IMR-90 (cell line): ENCODE results near the gene CNTN4. TPM values are rescaled to one million over a fixed set of nuclear protein-coding genes. Genes with fewer than 3 reads are reported as not detected.

Source experiments
- ATAC-seq: fragments of 200-7000 bp; cut with Tn5 transposase; 2 replicates; pipeline ENCODE4 v1.9.1; 2020; ENCODE audit warnings: low read depth, mild to moderate bottlenecking, moderate library complexity
- BruUV-seq: library from RNA; stranded (reverse); fragments of 400-500 nt; replicated peaks from 2 replicates; lab custom pipeline; 2021; lab: Mats Ljungman, UMichigan
- CTCF ChIA-PET: fragments of 300-600 bp; formaldehyde crosslinking; extraction: SDS; loops from one replicate; lab custom pipeline; 2021; ENCODE audit warnings: antibody characterized with exemption; lab: Yijun Ruan, JAX
- POLR2A ChIA-PET: fragments of 300-600 bp; sonication (Branson Sonifier 250); formaldehyde crosslinking; loops from one replicate; lab custom pipeline; 2022; ENCODE audit warnings: antibody characterized with exemption; ENCODE audit not compliant: unreplicated experiment; lab: Charles Lee
- DNase-seq: peaks from one replicate; pipeline ENCODE4 v3.0.0; 2013
- H2AFZ ChIP-seq: replicated peaks from 2 replicates; pipeline ENCODE3; 2013; ENCODE audit warnings: low read length, mild to moderate bottlenecking; ENCODE audit not compliant: poor library complexity
- H2AK5ac ChIP-seq: 2 replicates; pipeline ENCODE4 v1.6.1; 2013; ENCODE audit warnings: low read depth, low read length, inconsistent platforms
- H2AK9ac ChIP-seq: replicated peaks from 2 replicates; pipeline ENCODE3; 2013; ENCODE audit warnings: mild to moderate bottlenecking, low read depth, low read length, moderate library complexity; ENCODE audit not compliant: poor library complexity
- H2BK120ac ChIP-seq: 2 replicates; pipeline ENCODE4 v1.6.1; 2013; ENCODE audit warnings: low read depth, low read length, inconsistent platforms
- H2BK15ac ChIP-seq: 3 replicates; pipeline ENCODE4 v1.6.1; 2013; ENCODE audit warnings: low read depth, low read length, inconsistent platforms
- H2BK20ac ChIP-seq: 2 replicates; pipeline ENCODE4 v1.6.1; 2013; ENCODE audit warnings: low read depth, mild to moderate bottlenecking, inconsistent platforms, low read length, moderate library complexity
- H2BK5ac ChIP-seq: 2 replicates; pipeline ENCODE4 v1.6.1; 2013; ENCODE audit warnings: mild to moderate bottlenecking, low read depth, low read length, inconsistent platforms; ENCODE audit not compliant: poor library complexity, severe bottlenecking
- H3K14ac ChIP-seq: replicated peaks from 2 replicates; pipeline ENCODE4 v1.6.1; 2013; ENCODE audit warnings: low read depth, low read length, inconsistent platforms
- H3K18ac ChIP-seq: 2 replicates; pipeline ENCODE4 v1.6.1; 2013; ENCODE audit warnings: low read depth, low read length, control low read depth
- H3K23ac ChIP-seq: 2 replicates; pipeline ENCODE4 v1.6.1; 2013; ENCODE audit warnings: low read depth, low read length, inconsistent platforms
- H3K27ac ChIP-seq: 2 replicates; pipeline ENCODE4 v1.5.1; 2013; ENCODE audit warnings: mild to moderate bottlenecking, control low read depth, low read length; ENCODE audit not compliant: insufficient read depth
- H3K27me3 ChIP-seq: 2 replicates; pipeline ENCODE4 v1.6.1; 2013; ENCODE audit warnings: low read length; ENCODE audit not compliant: control insufficient read depth, insufficient read depth
- H3K36me3 ChIP-seq: 2 replicates; pipeline ENCODE4 v1.6.1; 2013; ENCODE audit warnings: low read length, mixed read lengths; ENCODE audit not compliant: control insufficient read depth, insufficient read depth
- H3K4ac ChIP-seq: 2 replicates; pipeline ENCODE4 v1.6.1; 2013; ENCODE audit warnings: low read depth, low read length, inconsistent platforms
- H3K4me1 ChIP-seq: 2 replicates; pipeline ENCODE4 v1.6.1; 2013; ENCODE audit warnings: low read length, mixed read lengths; ENCODE audit not compliant: control insufficient read depth, insufficient read depth
- H3K4me2 ChIP-seq: 2 replicates; pipeline ENCODE4 v1.6.1; 2013; ENCODE audit warnings: low read depth, mild to moderate bottlenecking, control low read depth, low read length, moderate library complexity
- H3K4me3 ChIP-seq: 2 replicates; pipeline ENCODE4 v1.5.1; 2013; ENCODE audit warnings: low read depth, mild to moderate bottlenecking, control low read depth, low read length, moderate library complexity; ENCODE audit not compliant: insufficient read depth
- H3K56ac ChIP-seq: 2 replicates; pipeline ENCODE4 v1.6.1; 2013; ENCODE audit warnings: low read length, inconsistent platforms; ENCODE audit not compliant: insufficient read depth; ENCODE audit errors: extremely low read depth
- H3K79me1 ChIP-seq, 2 experiments: 2 replicates each; pipeline ENCODE4 v1.6.1; 2013; ENCODE audit warnings: low read length in 2 of 2, inconsistent platforms in 1 of 2, low read depth in 1 of 2
- H3K9ac ChIP-seq: 2 replicates; pipeline ENCODE4 v1.6.1; 2013; ENCODE audit warnings: low read depth, low read length, control low read depth
- H3K9me1 ChIP-seq: 2 replicates; pipeline ENCODE4 v1.6.1; 2013; ENCODE audit warnings: low read length, inconsistent platforms; ENCODE audit not compliant: insufficient read depth
- H3K9me3 ChIP-seq: 2 replicates; pipeline ENCODE4 v1.6.1; 2013; ENCODE audit warnings: low read length; ENCODE audit not compliant: control insufficient read depth, insufficient read depth
- H4K20me1 ChIP-seq: 2 replicates; pipeline ENCODE4 v1.6.1; 2013; ENCODE audit warnings: low read length, inconsistent platforms; ENCODE audit not compliant: insufficient read depth
- H4K5ac ChIP-seq: 2 replicates; pipeline ENCODE4 v1.6.1; 2013; ENCODE audit warnings: mild to moderate bottlenecking, low read depth, low read length, control low read depth
- H4K8ac ChIP-seq, 2 experiments: 2 replicates each; pipeline ENCODE4 v1.6.1; 2013; ENCODE audit warnings: low read depth in 2 of 2, low read length in 2 of 2, control low read depth in 1 of 2, inconsistent platforms in 1 of 2
- H4K91ac ChIP-seq: 2 replicates; pipeline ENCODE4 v1.6.1; 2013; ENCODE audit warnings: low read depth, low read length, inconsistent platforms; ENCODE audit not compliant: insufficient read depth
- CHD1 ChIP-seq: IDR thresholded peaks from 2 replicates; pipeline ENCODE4 v1.6.1; 2012; ENCODE audit warnings: low read depth, low read length, improper control_type of control experiment
- CTCF ChIP-seq: conservative IDR thresholded peaks from 2 replicates; pipeline ENCODE4 v1.5.1; 2012; ENCODE audit warnings: mild to moderate bottlenecking, low read depth, low read length, improper control_type of control experiment
- ELK1 ChIP-seq: fragments of 150-350 bp; IDR thresholded peaks from 2 replicates; pipeline ENCODE4 v1.6.1; 2016; ENCODE audit warnings: low read depth, mild to moderate bottlenecking, low read length, moderate library complexity, borderline replicate concordance
- FOS ChIP-seq: fragments of 150-350 bp; IDR thresholded peaks from 2 replicates; pipeline ENCODE4 v1.6.1; 2016; ENCODE audit warnings: low read depth, low read length
- MAFK ChIP-seq: IDR thresholded peaks from 2 replicates; pipeline ENCODE4 v1.6.1; 2012; ENCODE audit warnings: low read depth, low read length, improper control_type of control experiment
- NFE2L2 ChIP-seq: fragments of 150-350 bp; IDR thresholded peaks from 2 replicates; pipeline ENCODE4 v1.6.1; 2016; ENCODE audit warnings: low read depth, mild to moderate bottlenecking, low read length
- RCOR1 ChIP-seq: IDR thresholded peaks from 2 replicates; pipeline ENCODE4 v1.6.1; 2012; ENCODE audit warnings: mild to moderate bottlenecking, low read length, improper control_type of control experiment; ENCODE audit not compliant: insufficient replicate concordance
- RFX5 ChIP-seq: IDR thresholded peaks from 2 replicates; pipeline ENCODE4 v1.8.0; 2012; ENCODE audit warnings: low read depth, mild to moderate bottlenecking, low read length, moderate library complexity
- WGBS, 2 experiments: methylation state at CpG; one replicate each; pipeline versions ENCODE4 v1.1.5 to v1.1.7; 2013; ENCODE audit warnings: missing lambda C conversion rate in 2 of 2; ENCODE audit not compliant: insufficient read length in 1 of 2; ENCODE audit errors: extremely low coverage in 2 of 2; 5-methylcytosine and 5-hydroxymethylcytosine counted together
- dilution Hi-C: fragments of 300-500 bp; cut with HindIII; formaldehyde crosslinking; loops from one replicate; pipeline ENCODE4 v1.14.3; 2018; ENCODE audit warnings: low sequenced_read_pairs; ENCODE audit not compliant: unreplicated experiment
- in situ Hi-C: fragments of 300-500 bp; cut with MboI; formaldehyde crosslinking; loops from 3 replicates; pipeline ENCODE4 v1.14.3; 2019; ENCODE audit warnings: low sequenced_read_pairs, inconsistent platforms, mixed read lengths
- intact Hi-C: fragments of 100-400 bp; cut with micrococcal nuclease; formaldehyde crosslinking; loops from 2 replicates; pipeline ENCODE4 v1.10.0; 2022
- polyA plus RNA-seq, 3 experiments: library from polyadenylated mRNA; depleted of rRNA; stranded (reverse); fragments of >200 nt; gene quantifications; 2 replicates each; pipeline ENCODE4 v1.2.3, GENCODE V29; 2012; ENCODE audit warnings: low replicate concordance in 1 of 3
- total RNA-seq: library from RNA; depleted of rRNA; stranded (reverse); fragments of >200 nt; gene quantifications from 2 replicates; pipeline ENCODE4 v1.2.3, GENCODE V29; 2012

The CNTN4 gene
- total and polyA plus RNA-seq, 2 of the 4 experiments (the other 2 are of a cell fraction): under 0.01 TPM; not detected in 1

GRCh38 chr3:2547049-2547448, 448.4 kb downstream of the CNTN4 start:
- H3K36me3 ChIP-seq: no peaks in the 10 kb centered on the region
- no peak overlapping the region for H3K56ac ChIP-seq
- no peak overlapping the region for H2BK120ac ChIP-seq
- H3K79me1 ChIP-seq: no peaks in the 10 kb centered on the region
- H3K27me3 ChIP-seq: no peaks in the 10 kb centered on the region
- ATAC-seq (no peak), DNase-seq (no peak)
- H2AK9ac ChIP-seq: no peak overlapping the region
- H4K20me1 ChIP-seq: no peaks in the 10 kb centered on the region
- H4K8ac ChIP-seq: no peak overlapping the region
- H2BK15ac ChIP-seq: no peak overlapping the region
- H3K9me1 ChIP-seq: no peaks in the 10 kb centered on the region
- H3K27ac ChIP-seq: no peak overlapping the region
- H2BK20ac ChIP-seq: no peak overlapping the region
- H2BK5ac ChIP-seq: no peak overlapping the region
- in situ Hi-C loops: no loop called here
- BruUV-seq: no TSS peak
- no peak overlapping the region for H2AFZ ChIP-seq
- ChIA-PET CTCF (no interaction called here), POLR2A (no interaction called here)
- no peak overlapping the region for H3K9ac ChIP-seq
- H3K4me1 ChIP-seq: no peaks in the 10 kb centered on the region
- dilution Hi-C loops: no loop called here
- no peak overlapping the region for H3K14ac ChIP-seq
- H2AK5ac ChIP-seq: no peak overlapping the region
- no peak for TF ChIP-seq CTCF
- no peak for TF ChIP-seq FOS
- no peak for TF ChIP-seq ELK1
- TF ChIP-seq NFE2L2: no peak
- no peak for TF ChIP-seq MAFK
- TF ChIP-seq RCOR1: no peak
- no peak for TF ChIP-seq RFX5
- no peak for TF ChIP-seq CHD1
- H3K18ac ChIP-seq: no peak overlapping the region
- H3K23ac ChIP-seq: no peak overlapping the region
- no CpG with 5 or more reads among the region's 4 CpGs for WGBS, 2 experiments
- no peak overlapping the region for H4K5ac ChIP-seq
- no peak overlapping the region for H3K4ac ChIP-seq
- peaks cover 3% of the 10 kb centered on the region for H3K9me3 ChIP-seq
- H3K4me3 ChIP-seq: no peak overlapping the region
- no peak overlapping the region for H4K91ac ChIP-seq
- H3K4me2 ChIP-seq: no peak overlapping the region
- intact Hi-C loops: no loop called here
